ENCODE measurements around the gene DGKH.
"Not testable (repeated sequence)": the region's sequence is repeated elsewhere in the genome, so short reads cannot be mapped to it uniquely, and the experiment has no call there.

Gene DGKH

GRCh38 chr13:42070599-42070998 lies 22.2 kb downstream of the DGKH start:
- peak; percentile 38 for DNase-seq (ENCODE audit: low read depth, low spot score)

GRCh38 chr13:42071179-42071578 lies 22.7 kb downstream of the DGKH start:
- DNase-seq (ENCODE audit: low read depth, low spot score): not testable (repeated sequence)

GRCh38 chr13:42071672-42072419 lies 23.4 kb downstream of the DGKH start:
- no peak for DNase-seq (ENCODE audit: low read depth, low spot score)

- DNase-seq (ENCODE audit: low read depth, low spot score): no peak
Observed at GRCh38 chr13:42073683-42074082, 25.2 kb downstream of the DGKH start.

GRCh38 chr13:42075517-42075916 lies 27.1 kb downstream of the DGKH start:
- no peak for DNase-seq (ENCODE audit: low read depth, low spot score)

GRCh38 chr13:42076309-42076713 lies 27.9 kb downstream of the DGKH start:
- no peak for DNase-seq (ENCODE audit: low read depth, low spot score)

- no peak for DNase-seq (ENCODE audit: low read depth, low spot score)
Observed at GRCh38 chr13:42078128-42078808, 29.8 kb downstream of the DGKH start.

- DNase-seq (ENCODE audit: low read depth, low spot score): no peak
Observed at GRCh38 chr13:42083138-42083770, 34.8 kb downstream of the DGKH start.

- DNase-seq (ENCODE audit: low read depth, low spot score): no peak
Observed at GRCh38 chr13:42084722-42085121, 36.3 kb downstream of the DGKH start.

- no peak for DNase-seq (ENCODE audit: low read depth, low spot score)
Observed at GRCh38 chr13:42086582-42086981, 38.1 kb downstream of the DGKH start.

- DNase-seq (ENCODE audit: low read depth, low spot score): no peak
Observed at GRCh38 chr13:42094516-42095040, 46.1 kb downstream of the DGKH start.

- DNase-seq (ENCODE audit: low read depth, low spot score): not testable (repeated sequence)
Observed at GRCh38 chr13:42096222-42096621, 47.8 kb downstream of the DGKH start.

- no peak for DNase-seq (ENCODE audit: low read depth, low spot score)
Observed at GRCh38 chr13:42099962-42100675, 51.7 kb downstream of the DGKH start.

- DNase-seq (ENCODE audit: low read depth, low spot score): no peak
Observed at GRCh38 chr13:42100960-42101359, 52.5 kb downstream of the DGKH start.

GRCh38 chr13:42101821-42102585 lies 53.6 kb downstream of the DGKH start:
- DNase-seq (ENCODE audit: low read depth, low spot score): no peak

- peak; percentile 66 for DNase-seq (ENCODE audit: low read depth, low spot score)
Observed at GRCh38 chr13:42102961-42103865, 54.8 kb downstream of the DGKH start.

- DNase-seq (ENCODE audit: low read depth, low spot score): no peak
Observed at GRCh38 chr13:42106998-42107397, 58.5 kb downstream of the DGKH start.

- no peak for DNase-seq (ENCODE audit: low read depth, low spot score)
Observed at GRCh38 chr13:42107421-42107820, 59.0 kb downstream of the DGKH start.

- DNase-seq (ENCODE audit: low read depth, low spot score): no peak
Observed at GRCh38 chr13:42108217-42108616, 59.8 kb downstream of the DGKH start.

- DNase-seq (ENCODE audit: low read depth, low spot score): no peak
Observed at GRCh38 chr13:42109957-42110356, 61.5 kb downstream of the DGKH start.

Measured in astrocyte of the hippocampus (primary cell).